Astrocyte of the spinal cord (primary cell): ENCODE data around the gene C3.
A peak's percentile ranks its signal among the peaks of the same experiment; 100 is the strongest.
"Not testable (repeated sequence)": the region's sequence is repeated elsewhere in the genome, so short reads cannot be mapped to it uniquely, and the experiment has no call there.

ENCODE experiments used
- DNase-seq: peaks from one replicate; pipeline ENCODE4 v3.0.0; 2011; ENCODE audit warnings: low read depth, low spot score
- H3K4me3 ChIP-seq: 2 replicates; pipeline ENCODE4 v1.5.1; 2011; ENCODE audit warnings: low read depth, mild to moderate bottlenecking, low read length, moderate library complexity
- in situ Hi-C: cut with HindIII; loops from 2 replicates; pipeline ENCODE4 v1.10.0; 2017; ENCODE audit warnings: low sequenced_read_pairs
- TF ChIP-seq, protein P1 (sequence below): IDR thresholded peaks from 2 replicates; pipeline ENCODE4 v1.5.1; 2012; ENCODE audit warnings: low read depth, mild to moderate bottlenecking, low read length, inconsistent platforms

Gene C3

DNA sequence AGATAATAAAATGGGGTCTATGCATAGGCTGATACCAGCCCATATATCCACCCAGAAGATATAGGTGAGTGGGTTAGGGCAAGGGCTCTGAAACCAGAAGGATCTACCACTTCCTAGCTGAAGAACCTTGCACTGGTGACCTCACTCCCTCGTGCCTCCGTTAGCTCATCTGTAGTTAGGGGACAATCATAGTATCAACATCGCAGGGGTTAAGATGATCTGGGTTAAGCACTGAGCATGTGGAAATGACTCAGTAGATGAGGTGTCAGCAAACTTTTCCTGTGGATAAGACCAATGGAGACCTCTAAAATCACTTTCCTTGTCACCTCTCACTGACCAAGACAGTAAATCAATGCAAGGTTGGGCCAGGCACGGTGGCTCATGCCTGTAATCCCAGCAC lies 81.0 kb downstream of the C3 start:
- H3K4me3 ChIP-seq: no peak overlapping the region
- TF ChIP-seq, protein P1, sequence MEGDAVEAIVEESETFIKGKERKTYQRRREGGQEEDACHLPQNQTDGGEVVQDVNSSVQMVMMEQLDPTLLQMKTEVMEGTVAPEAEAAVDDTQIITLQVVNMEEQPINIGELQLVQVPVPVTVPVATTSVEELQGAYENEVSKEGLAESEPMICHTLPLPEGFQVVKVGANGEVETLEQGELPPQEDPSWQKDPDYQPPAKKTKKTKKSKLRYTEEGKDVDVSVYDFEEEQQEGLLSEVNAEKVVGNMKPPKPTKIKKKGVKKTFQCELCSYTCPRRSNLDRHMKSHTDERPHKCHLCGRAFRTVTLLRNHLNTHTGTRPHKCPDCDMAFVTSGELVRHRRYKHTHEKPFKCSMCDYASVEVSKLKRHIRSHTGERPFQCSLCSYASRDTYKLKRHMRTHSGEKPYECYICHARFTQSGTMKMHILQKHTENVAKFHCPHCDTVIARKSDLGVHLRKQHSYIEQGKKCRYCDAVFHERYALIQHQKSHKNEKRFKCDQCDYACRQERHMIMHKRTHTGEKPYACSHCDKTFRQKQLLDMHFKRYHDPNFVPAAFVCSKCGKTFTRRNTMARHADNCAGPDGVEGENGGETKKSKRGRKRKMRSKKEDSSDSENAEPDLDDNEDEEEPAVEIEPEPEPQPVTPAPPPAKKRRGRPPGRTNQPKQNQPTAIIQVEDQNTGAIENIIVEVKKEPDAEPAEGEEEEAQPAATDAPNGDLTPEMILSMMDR: no peak
- in situ Hi-C loops: no loop called here
- DNase-seq: no peak

DNA sequence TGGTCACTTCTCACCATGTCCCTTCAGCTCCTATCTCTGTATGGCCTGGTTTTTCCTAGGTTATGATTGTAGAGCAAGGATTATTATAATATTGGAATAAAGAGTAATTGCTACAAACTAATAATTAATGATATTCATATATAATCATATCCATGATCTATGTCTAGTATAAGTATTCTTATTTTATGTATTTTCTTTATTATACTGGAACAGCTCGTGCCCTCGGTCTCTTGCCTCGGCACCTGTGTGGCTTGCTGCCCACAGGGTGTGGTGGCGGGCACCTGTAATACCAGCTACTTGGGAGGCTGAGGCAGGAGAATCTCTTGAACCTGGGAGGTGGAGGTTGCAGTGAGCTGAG lies 87.0 kb downstream of the C3 start:
- in situ Hi-C loops, DNase-seq, H3K4me3 ChIP-seq: not testable (repeated sequence)

DNA sequence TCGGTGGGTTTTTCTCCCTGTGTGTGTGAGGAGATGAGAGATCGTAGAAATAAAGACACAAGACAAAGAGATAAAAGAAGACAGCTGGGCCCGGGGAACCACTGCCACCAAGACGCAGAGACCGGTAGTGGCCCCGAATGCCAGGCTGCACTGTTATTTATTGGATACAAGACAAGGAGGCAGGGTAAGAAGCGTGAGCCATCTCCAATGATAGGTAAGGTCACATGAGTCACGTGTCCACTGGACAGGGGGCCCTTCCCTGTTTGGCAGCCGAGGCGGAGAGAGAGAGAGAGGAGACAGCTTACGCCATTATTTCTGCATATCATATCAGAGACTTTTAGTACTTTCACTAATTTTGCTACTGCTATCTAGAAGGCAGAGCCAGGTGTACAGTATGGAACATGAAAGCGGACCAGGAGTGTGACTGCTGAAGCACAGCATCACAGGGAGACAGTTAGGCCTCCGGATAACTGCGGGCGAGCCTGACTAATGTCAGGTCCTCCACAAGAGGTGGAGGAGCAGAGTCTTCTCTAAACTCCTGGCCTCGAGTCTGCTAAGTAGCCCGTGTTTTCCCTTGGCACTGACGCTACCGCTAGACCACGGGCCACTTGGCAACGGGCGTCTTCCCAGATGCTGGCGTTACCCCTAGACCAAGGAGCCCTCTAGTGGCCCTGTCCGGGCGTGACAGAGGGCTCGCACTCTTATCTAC lies 87.5 kb downstream of the C3 start:
- H3K4me3 ChIP-seq, in situ Hi-C loops: not testable (repeated sequence)
- peak; percentile 50 for DNase-seq
- TF ChIP-seq, protein P1: peak; percentile 66

DNA sequence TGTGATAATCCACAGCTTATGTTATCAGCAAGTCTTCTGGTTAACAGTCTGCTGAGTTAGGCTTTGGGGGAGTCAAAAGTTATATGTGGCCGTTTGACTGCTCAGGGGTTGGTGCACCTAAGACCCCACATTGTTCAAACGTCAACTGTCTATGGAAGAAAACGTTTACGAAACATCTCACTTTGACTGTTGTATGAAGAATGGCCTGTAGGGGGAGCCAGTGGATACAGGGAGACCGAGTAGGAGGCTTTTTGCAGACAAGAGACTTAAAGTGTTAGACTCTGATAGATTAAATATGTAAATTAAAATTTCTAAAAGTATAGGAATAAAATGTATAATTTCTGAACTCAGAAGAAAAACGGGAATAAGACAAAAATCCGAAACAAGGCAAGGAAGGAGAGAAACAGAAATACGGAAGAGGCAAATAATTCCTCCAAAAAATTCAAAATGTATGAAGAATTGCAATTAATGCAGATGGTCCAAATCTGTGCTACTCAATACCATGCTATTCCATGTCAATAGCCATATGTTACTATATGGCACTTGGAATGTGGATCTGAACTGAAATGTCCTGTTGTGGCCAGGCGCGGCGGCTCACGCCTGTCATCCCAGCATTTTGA lies 88.3 kb downstream of the C3 start:
- DNase-seq: peak; percentile 74
- no peak overlapping the region for H3K4me3 ChIP-seq
- TF ChIP-seq, protein P1: peak; percentile 81
- in situ Hi-C loops: no loop called here
